DMS79 (cell line): ENCODE measurements around the gene ART1.
"Not testable (repeated sequence)": the region's sequence is repeated elsewhere in the genome, so short reads cannot be mapped to it uniquely, and the experiment has no call there.

Source experiments
- DNase-seq: peaks from one replicate; lab custom pipeline; 2025; lab: John Stamatoyannopoulos, UW

Gene ART1, protein sequence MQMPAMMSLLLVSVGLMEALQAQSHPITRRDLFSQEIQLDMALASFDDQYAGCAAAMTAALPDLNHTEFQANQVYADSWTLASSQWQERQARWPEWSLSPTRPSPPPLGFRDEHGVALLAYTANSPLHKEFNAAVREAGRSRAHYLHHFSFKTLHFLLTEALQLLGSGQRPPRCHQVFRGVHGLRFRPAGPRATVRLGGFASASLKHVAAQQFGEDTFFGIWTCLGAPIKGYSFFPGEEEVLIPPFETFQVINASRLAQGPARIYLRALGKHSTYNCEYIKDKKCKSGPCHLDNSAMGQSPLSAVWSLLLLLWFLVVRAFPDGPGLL

DNA sequence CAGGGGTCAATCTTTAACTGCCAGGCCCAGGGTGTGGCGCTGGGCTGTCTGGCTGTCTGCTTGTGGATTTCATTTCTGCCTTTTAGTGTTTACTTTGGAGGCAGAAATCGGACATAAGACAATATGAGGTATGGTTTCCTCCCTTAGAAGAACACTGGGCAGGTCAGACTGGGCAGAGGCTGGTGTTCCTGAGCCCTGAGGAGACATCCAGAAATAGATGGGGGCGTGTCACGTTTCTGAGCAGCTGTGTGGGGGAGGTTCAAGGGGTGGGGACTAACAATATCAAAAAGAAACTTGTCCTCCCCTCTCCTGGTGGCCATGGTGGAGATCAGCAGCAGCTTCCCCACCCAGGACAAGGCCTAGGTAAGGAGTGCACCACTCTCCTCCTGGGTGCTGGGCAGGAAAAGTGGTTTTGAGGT lies at the start of gene ART1:
Gene ART1, plus strand, starts transcription at position 312 of the 419 bp plus-strand sequence. CDS start 14,086 bp downstream, outside the sequence.
- DNase-seq = no peak

DNA sequence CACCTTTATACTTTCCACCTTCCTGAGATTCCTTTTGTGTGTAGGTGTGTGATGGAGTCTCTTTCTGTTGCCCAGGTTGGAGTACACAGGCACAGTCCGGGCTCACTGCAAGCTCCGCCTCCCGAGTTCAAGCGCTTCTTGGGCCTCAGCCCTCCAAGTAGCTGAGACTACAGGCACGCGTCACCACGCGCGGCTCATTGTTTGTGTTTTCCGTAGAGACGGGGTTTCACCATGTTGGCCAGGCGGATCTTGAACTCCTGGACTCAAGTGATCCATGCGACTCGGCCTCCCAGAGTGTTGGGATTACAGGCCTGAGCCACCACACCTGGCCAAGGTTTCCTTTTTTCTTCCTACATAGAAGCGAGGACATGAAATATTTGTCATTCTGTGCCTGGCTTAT lies 47.2 kb upstream of the ART1 start:
- DNase-seq = not testable (repeated sequence)

DNA sequence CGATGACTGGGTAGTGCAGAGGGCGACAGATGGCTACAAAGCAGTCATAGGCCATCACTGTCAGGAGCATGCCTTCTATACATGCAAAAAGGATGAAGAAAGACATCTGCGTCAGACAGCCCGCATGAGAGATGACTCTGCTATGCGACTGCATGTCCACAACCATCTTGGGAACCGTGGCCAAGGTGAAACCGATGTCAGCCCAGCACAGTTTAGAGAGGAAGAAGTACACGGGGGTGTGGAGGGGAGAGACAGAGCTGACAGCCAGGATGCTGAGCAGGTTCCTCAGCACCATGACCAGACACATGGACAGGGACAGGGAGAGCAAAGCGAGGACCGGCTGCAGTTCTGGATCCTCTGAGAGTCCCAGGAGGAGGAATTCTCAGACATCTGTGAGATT lies 44.7 kb upstream of the ART1 start:
- DNase-seq = not testable (repeated sequence)

DNA sequence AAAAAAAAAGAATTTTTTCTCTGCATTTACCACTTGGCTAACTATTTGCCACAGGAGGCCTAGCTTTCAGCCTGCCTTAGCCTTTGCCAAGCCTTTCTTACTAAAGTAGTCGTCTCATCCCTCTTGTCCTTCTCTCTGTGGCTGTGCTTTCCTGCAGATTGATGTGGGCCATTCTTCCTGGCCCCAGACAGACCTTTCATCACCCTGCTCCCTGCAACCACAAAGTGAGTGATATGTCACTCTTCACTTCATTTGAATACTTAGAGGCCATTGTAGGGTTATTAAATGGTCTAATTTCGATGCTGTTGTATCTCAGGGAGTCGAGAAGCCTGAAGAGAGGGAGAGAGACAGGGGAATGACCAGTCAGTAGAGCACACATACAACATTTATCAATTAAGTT lies 40.8 kb upstream of the ART1 start:
- DNase-seq = peak; percentile 9

DNA sequence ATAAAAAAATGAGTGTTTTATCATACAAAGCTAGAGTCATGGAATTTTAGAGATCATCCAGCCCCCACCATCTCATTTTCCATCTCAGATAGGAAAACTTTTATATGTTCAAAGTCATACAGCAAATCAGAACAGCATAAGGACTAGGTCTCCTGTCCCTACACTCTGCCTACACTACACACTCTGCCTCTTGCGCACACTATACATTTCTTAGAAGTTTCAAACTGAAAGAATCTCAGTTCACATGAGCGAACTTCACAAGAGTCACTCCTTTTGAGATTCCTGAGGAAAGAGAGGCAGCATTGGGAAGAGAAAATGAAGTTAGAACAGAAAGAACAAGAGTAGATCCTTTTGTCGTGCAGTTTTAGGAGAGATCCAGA lies 39.7 kb upstream of the ART1 start:
- no peak for DNase-seq

DNA sequence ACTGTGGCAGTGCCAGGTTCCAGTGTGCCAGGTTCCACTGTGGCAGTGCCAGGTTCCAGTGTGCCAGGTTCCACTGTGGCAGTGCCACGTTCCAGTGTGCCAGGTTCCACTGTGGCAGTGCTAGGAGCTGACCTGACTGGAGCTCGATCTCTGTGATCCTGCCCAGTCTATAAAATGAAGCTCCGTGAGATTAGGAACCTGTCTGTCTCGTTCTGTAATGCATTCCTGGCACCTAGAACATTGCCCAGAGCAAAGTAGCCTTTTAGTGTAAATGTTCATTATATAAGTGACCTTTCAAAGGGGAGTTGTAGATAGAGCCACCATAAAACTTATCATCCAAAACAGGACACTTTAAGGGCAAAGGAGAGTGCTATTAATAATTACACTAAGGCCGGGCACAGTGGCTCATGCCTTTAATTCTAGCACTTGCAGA lies 39.1 kb upstream of the ART1 start:
- DNase-seq = no peak

DNA sequence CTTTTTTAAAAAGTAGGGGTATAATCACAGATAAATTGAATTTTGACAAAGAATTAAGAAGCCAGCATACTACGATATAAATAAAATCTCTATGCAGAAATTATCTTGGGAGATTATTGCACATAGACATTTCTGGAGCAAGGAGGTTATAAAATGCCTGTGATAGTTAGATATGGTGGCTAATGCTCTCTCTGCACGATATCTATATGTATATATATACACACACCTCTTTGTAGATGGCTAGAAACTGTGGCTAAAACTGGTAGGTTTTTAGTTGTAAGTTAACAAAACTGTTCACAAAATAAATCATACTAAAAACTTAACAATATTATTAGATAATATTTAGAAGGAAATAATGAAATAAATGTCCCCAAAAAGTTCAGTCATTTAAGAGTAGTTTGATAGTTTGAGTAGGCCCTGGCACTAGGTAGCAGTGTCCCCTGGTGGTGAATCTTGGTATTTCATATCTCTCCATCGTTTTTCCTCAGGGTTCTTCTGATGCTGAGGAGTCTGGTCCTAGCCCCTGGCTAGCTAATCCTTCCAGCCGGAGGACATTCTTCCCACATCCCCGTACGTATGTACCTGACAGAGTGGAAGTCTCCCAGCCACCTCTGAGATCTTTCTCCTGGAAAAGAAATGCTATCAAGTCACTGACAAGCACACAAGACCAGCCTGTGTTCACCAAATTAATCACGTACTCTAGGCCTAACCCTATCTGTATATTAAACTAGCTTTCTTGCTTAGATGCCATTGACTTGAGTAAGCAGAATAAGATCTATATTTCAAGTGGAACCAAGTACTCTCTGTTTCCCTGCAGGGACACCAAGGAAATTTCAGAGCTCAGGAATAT lies 35.3 kb upstream of the ART1 start:
- DNase-seq = no peak

DNA sequence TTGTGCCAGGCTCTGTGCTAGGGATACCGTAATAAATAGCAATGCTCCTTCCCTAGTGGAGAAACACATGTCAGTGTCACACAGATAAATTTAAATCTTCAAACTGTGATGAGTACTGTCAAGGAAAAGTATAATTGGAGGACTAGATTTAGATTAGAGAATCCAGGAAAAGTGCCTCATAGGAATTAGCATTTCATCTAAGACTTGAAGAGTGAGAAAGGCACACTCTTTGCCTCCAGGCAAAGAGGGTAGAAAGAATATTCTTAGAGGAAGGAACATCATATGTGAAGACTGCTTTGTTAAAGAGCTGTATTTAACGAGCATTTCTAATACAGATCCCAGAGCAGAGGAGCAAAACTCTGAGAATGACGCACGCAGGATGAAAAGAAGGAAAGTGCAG lies 34.1 kb upstream of the ART1 start:
- DNase-seq = no peak

DNA sequence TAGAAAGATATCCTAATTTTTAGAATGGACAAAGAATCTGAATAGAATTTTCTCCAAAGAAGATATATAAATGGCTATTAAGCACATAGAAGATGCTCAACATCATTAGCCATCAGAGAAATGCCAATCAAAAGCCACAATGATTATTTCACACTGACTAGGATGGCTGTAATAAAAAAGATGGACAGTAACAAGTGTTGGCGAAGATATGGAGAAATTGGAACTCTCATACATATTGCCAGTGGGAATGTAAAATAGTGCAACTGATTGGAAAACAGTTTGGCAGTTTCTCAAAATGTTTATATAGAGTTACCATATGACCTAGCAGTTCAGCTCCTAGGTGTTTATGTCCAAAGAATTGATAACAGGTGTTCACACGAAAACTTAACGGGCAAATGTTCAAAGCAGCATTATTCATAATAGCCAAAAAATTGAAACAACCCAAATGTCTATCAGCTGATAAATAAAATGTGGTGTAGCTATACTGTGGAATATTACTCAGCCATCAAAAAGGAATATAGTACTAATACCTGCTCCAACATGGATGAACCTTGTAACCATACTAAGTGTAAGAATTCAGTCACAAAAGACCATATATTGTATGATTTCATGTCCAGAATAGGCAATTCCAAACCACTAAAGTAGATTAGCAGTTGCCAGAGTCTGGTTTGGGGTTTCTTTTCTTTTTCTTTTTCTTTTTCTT lies 32.8 kb upstream of the ART1 start:
- DNase-seq = no peak

DNA sequence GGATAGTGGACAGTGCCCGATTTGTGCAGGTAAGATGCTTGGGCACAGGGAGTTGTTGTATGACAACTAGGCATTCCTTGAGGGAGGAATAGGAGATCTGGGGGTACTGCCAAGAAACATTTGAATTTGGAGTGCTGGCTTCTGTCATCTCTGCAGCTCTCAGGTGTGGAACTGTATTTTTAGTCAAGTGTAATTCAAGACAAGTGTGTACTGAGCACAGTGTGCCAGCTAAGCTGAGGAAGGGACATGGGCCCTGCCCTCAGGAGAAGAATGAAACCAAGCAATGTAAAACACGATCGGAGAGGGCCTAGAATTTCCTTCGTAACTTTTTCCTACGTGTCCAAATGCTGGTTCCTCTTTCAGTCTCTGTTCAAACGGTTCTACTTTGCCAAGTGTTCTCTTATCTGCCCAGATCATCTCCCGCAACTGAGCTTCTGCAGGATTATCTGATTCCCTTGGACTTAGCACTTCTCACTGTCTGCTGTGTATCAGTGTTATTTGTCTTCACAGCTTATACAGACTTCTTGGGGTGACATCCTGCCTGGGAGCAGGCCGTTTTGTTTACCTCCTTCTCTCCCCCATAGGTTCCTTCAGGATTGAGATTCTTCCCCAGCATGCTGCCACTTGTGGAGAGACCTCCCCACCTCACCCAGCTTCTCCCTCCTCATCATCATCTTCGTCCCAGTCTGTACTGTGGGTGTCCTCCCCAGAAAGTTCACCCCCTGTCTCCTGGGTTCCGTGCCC lies 30.8 kb upstream of the ART1 start:
- no peak for DNase-seq

DNA sequence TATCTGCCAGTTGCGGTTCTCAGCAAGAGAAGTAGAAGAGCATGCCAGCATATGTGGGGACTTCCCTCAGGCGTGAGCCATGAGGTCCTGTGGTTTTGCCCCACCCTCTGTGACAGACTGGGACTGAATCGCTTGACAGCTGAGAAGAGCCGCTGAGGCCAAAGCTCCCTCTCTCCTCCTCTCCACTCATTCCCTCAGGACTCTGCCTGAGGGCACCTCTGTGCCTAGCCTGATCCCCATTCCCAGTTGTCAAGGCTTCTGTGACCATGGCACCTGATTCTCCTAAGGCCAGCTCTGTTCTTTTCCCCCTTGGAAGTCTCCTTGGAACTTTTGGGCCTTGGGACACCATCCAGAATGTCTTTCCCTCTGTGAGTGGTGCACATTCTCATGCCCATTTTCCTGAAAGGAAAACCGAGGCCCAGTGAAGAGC lies 30.2 kb upstream of the ART1 start:
- DNase-seq = no peak

DNA sequence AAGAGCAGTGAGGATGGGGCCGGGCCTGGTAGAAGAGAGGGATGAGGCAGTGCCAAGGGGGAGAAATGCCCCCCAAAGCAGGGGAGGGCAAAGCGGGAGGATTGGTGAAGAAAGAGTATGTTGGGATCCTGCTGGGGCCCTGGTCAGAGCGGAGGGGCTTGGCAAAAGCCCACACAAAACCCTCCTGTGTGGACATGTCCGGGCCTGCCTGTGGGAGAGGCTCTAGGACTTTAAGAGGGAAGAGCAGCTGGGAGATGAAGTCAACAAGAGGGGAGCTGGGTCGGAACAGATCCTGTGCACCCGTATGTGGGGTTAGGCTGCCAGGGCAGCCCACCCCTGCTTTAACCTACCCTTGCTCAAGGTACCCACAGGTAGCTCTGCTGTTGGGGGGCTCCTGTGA lies 28.9 kb upstream of the ART1 start:
- peak; percentile 15 for DNase-seq

DNA sequence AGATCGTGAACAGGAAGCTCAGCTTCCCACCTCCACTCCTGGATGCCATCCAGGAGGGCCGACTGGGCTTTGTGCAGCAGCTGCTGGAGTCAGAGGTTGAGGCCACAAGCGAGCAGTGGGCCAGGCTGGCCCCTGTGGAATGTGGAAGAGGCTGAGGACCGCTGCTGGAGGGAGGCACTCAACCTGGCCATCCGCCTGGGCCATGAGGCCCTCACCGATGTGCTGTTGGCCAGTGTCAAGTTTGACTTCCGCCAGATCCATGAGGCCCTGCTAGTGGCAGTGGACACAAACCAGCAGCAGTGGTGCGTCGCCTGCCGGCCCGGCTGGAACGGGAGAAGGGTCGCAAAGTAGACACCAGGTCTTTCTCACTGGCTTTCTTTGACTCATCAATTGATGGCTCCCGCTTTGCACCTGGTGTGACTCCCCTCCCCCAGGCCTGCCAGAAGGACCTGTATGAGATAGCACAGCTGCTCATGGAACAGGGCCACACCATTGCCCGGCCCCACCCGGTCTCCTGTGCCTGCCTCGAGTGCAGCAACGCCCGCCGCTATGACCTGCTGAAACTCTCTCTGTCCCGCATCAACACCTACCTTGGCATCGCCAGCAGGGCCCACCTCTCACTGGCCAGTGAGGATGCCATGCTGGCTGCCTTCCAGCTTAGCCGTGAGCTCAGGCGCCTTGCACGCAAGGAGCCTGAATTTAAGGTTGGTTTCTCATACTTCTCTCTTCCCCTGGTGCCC lies 28.0 kb upstream of the ART1 start:
- no peak for DNase-seq

DNA sequence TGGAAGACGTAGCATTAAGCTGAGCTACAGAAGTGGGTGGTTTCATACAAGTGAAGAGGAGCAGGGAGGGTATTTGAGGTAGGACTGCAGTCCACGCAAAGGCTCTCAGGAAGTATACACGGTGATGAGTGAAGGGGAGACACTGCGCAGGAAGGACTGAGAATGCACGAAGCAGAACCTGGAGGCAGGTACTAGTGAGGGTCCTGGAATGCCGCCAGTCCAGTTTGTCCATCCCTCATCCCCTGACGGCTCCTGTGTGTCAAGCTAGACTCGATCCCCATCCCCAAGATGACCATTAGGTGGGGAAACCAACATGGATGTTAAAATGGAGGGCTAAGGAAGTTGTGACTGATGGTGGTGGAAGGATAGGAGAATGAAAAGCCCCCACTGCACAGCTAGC lies 26.9 kb upstream of the ART1 start:
- no peak for DNase-seq

DNA sequence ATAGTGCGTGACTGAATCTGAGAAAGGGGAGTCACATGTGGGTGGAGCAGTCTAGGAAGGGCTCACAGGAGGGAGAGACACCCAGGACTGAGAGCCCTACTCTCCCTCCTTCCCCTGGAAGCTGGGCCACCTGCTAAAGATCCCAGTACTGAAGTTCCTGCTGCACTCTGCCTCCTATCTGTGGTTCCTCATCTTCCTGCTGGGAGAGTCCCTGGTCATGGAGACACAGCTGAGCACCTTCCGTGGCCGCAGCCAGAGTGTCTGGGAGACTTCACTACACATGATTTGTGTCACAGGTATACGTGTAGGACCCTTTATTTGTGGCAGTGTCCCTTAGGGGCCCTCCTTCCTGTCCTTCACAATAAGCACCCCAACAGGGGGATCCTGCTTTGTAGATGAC lies 22.4 kb upstream of the ART1 start:
- no peak for DNase-seq

DNA sequence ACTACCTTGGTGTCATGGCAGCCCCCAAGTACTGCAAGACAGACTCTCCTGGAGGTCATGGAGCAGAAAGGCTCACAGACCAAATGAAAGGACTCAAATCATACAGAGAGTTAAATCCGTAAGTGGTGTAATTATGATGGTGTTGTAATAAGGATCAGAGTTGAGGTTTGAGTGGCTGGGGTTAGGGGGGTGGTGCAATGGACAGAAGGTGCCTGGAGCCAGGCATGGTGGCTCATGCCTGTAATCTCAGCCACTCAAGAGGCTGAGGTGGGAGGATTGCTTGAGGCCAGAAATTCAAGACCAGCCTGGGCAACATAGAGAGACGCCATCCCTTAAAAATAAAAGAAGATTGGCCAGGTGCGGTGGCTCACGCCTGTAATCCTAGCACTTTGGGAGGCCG lies 21.8 kb upstream of the ART1 start:
- DNase-seq = no peak

DNA sequence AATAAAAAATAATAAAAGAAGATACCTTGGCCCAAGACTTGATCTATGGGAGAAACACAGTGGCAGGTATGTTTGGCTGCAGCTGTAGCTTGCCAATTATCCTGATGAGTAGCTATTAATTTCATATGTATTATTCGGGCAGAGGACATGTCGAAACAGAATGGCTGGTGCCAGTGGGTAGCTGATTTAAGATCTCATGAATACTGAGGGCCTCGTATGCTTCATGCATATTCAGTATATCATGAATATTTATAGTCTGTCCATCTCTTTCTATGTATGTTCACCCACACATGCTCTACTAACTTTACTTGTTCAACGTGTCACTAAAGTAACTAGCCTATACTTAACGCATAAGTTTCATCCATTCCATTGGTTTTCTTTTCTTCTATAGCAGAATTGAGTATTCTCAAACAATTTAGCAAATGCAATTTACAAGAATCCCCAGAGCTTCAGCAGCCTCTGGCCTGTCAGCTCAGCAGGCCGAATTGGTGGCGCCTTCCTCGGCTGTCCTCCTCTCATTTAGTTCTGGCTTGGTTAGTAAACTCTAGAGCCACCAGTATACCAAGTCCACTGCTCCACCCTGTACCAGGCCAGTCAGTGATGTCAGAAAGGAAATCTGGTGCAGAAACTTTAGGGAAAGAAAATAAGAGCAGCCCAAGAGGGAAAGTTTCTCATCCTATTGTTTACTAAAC lies 21.0 kb upstream of the ART1 start:
- no peak for DNase-seq

DNA sequence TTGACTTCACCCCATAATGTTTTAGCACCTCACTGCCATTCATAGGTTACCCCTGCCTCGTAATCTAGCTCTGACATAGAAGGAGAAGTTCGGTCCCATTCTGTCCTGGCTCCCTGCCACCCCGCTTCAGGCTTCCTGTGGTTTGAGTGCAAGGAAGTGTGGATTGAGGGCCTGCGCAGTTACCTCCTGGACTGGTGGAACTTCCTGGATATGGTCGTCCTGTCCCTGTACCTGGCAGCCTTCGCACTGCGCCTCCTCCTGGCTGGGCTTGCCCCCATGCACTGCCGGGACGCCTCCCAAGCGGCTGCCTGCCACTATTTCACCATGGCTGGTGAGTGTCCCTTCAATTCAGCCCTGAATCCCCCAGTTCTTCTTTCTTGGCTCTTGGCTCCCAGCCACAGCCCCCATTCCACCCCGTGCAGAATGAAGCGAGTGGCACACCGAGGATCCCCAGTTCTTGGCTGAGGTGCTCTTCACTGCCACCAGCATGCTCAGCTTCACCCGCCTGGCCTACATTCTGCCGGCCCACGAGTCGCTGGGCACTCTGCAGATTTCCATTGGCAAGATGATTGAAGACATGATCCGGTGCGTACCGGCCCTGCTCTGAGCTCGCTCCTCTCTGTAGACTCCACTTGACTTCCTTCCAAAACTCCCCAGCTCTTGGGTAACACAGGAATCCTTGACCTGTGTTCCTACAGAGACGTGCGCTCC lies 18.5 kb upstream of the ART1 start:
- no peak for DNase-seq

DNA sequence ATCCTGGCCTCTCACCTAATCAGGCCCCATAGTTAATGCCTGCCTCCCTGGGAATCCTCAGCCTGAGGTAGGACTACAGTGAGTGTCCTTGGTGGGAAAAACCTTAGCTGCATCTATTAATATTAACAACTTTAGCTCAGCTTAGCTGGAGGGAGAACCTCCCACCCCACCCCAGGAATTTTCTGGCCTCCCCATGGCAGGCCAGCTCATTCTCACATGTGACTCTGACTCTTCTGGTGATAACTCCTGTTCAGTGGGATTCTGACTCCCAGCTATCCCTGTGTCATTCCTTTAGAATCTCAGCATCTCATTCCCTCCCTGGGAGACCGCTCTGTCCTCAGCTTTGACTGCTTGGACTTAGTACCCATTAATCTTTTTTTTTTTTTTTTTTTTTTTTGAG lies 17.6 kb upstream of the ART1 start:
- DNase-seq = no peak

DNA sequence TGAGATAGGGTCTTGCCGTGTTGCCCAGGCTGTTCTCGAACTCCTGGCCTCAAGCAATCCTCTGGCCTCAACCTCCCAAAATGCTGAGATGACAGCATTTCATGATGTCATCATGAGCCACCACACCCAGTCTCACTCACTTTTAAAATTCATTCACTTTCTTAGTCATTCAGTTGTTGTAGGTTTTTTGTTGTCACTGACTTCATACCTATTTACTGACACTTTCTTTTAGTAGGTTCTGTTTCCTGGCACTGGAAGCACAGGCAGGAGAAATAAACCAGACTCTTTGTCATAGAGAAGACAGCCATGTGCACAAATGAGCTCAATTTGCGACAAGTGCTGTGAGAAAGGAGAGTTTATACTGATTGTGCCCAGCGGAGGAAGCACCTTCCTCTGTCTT lies 13.6 kb upstream of the ART1 start:
- no peak for DNase-seq
